Sigmoid colon (tissue), 7 donors: ENCODE measurements around the gene ALKBH7. TPM values are rescaled to one million over a fixed set of nuclear protein-coding genes. Genes with fewer than 3 reads are reported as not detected.

Experiments used
- DNase-seq: peaks from one replicate; pipeline ENCODE4 v3.0.0-alpha.2; 2019
- H3K27ac ChIP-seq, 4 donors: fragments of 200-600 bp; sonication (generic); one replicate each; pipeline ENCODE4 v1.5.1; 2016 to 2019; ENCODE audit warnings: mild to moderate bottlenecking in 1 of 4
- H3K27me3 ChIP-seq, 3 donors: fragments of 200-600 bp; sonication (generic); one replicate each; pipeline ENCODE4 v1.5.1; 2019; ENCODE audit warnings: mild to moderate bottlenecking in 1 of 3
- H3K36me3 ChIP-seq, 4 donors: fragments of 200-600 bp; sonication (generic); one replicate each; pipeline ENCODE4 v1.5.1; 2016 to 2019
- H3K4me1 ChIP-seq, 4 donors: fragments of 200-600 bp; sonication (generic); one replicate each; pipeline ENCODE4 v1.5.1; 2017 to 2019
- H3K4me3 ChIP-seq, 4 donors: fragments of 200-600 bp; sonication (generic); one replicate each; pipeline ENCODE4 v1.5.1; 2017 to 2019; ENCODE audit warnings: mild to moderate bottlenecking in 2 of 4, moderate library complexity in 1 of 4
- H3K9me3 ChIP-seq, 4 donors: fragments of 200-600 bp in 3 of 4; sonication (generic) in 3 of 4; one replicate each; pipeline versions ENCODE4 v1.5.1 to v1.6.1; 2013 to 2019
- EP300 ChIP-seq, 4 donors: sonication (generic); formaldehyde crosslinking; IDR thresholded peaks; one replicate each; pipeline ENCODE4 v1.6.1; 2017; ENCODE audit warnings: antibody characterized with exemption in 4 of 4
- POLR2A ChIP-seq, 2 donors: fragments of 450-650 bp; IDR thresholded peaks; one replicate each; pipeline ENCODE4 v1.6.1; 2016; ENCODE audit warnings: antibody characterized with exemption in 2 of 2, mild to moderate bottlenecking in 2 of 2, moderate library complexity in 2 of 2
- POLR2AphosphoS5 ChIP-seq, 4 donors: sonication (generic); formaldehyde crosslinking; IDR thresholded peaks; one replicate each; pipeline ENCODE4 v1.6.1; 2017; ENCODE audit warnings: antibody characterized with exemption in 4 of 4
- WGBS, 2 donors: extraction: QIAGEN DNeasy Blood & Tissue Kit; methylation state at CpG; one replicate each; pipeline ENCODE4 v1.1.7; 2013; 5-methylcytosine and 5-hydroxymethylcytosine counted together
- intact Hi-C: fragments of 100-400 bp; cut with DNase I; formaldehyde crosslinking; loops from one replicate; pipeline ENCODE4 v1.15.1; 2023
- polyA plus RNA-seq, 3 donors: library from polyadenylated mRNA; stranded (reverse); fragments of 200-250 nt; gene quantifications; one replicate each; pipeline ENCODE4 v1.2.3, GENCODE V29; 2013
- total RNA-seq, 4 donors: library from RNA; depleted of rRNA; stranded (reverse); fragments of >200 nt; gene quantifications; one replicate each; pipeline ENCODE4 v1.1.0, GENCODE V29; 2016
- TF ChIP-seq, protein P1 (sequence below), 4 experiments: fragments of 450-650 bp in 3 of 4; fragments of 200-600 bp in 1 of 4; IDR thresholded peaks; one replicate each; pipeline ENCODE4 v1.5.1; 2016 to 2019; ENCODE audit warnings: antibody characterized with exemption in 4 of 4, mild to moderate bottlenecking in 3 of 4, moderate library complexity in 2 of 4
- donor health status: healthy with polysubstance abuse.
- donor health status: Bipolar disorder and iron deficiency.
- donor health status: healthy.

The ALKBH7 gene
- total and polyA plus RNA-seq, 7 donors: 65.8 to 183 (median 82.8) TPM

DNA sequence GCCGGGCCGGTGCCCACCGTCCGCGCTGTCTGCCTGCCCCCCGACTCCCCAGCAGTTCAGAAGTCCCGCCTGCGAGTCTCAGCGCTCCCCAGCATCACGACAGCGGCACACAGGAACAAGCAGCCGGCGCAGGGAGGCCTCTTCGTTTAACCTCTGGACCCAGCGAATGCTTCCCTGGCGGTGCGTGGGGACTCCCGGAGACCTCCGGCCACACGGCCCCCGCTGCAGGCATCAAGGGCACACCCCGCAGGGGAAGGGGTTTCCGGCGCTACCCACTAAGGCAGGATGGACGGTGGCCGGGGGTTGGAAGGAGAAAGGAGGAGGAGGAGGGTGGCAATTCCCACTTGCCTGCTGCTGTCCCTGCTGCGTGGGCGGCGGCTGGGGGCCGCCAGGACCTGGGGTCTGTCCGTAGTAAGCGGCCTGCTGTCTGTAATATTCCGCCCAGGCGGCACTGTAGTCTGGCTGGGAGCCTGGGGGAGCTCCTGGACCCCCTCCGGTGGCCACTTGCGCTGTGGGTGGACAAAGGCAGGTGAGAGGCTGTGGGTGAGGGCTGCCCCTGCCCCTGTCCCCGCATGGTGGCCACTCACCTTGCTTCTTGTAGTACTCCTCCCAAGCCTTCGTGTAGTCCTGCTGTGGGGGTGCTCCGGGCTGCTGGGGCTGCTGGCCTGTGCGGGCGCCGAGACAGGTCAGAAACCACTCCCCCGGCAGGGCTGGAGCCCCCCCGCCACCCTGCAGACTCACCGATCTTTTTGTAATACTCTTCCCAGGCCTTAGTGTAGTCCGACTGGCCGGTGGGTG, 42.4 kb downstream of the ALKBH7 start:
- no peaks in the 10 kb centered on the region for H3K27me3 ChIP-seq
- TF ChIP-seq POLR2AphosphoS5 (IDR thresholded peaks at IDR 0.05) (no peak), POLR2A (IDR thresholded peaks at IDR 0.05) (no peak), EP300 (IDR thresholded peaks at IDR 0.05) (no peak)
- TF ChIP-seq, protein P1, sequence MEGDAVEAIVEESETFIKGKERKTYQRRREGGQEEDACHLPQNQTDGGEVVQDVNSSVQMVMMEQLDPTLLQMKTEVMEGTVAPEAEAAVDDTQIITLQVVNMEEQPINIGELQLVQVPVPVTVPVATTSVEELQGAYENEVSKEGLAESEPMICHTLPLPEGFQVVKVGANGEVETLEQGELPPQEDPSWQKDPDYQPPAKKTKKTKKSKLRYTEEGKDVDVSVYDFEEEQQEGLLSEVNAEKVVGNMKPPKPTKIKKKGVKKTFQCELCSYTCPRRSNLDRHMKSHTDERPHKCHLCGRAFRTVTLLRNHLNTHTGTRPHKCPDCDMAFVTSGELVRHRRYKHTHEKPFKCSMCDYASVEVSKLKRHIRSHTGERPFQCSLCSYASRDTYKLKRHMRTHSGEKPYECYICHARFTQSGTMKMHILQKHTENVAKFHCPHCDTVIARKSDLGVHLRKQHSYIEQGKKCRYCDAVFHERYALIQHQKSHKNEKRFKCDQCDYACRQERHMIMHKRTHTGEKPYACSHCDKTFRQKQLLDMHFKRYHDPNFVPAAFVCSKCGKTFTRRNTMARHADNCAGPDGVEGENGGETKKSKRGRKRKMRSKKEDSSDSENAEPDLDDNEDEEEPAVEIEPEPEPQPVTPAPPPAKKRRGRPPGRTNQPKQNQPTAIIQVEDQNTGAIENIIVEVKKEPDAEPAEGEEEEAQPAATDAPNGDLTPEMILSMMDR (IDR thresholded peaks at IDR 0.05): no peak
- H3K27ac ChIP-seq: no peak overlapping the region
- no peak for DNase-seq
- intact Hi-C loops: no loop called here
- 93 to 95% methylated on average over 47 of the region's 47 CpGs for WGBS, 2 donors
- no peak overlapping the region for H3K4me3 ChIP-seq
- H3K36me3 ChIP-seq: peaks cover 54 to 62% (median 61%) of the 10 kb centered on the region in 4 donors
- peaks cover 0 to 15% (median 9%) of the 10 kb centered on the region in 4 donors for H3K4me1 ChIP-seq
- H3K9me3 ChIP-seq: no peaks in the 10 kb centered on the region

DNA sequence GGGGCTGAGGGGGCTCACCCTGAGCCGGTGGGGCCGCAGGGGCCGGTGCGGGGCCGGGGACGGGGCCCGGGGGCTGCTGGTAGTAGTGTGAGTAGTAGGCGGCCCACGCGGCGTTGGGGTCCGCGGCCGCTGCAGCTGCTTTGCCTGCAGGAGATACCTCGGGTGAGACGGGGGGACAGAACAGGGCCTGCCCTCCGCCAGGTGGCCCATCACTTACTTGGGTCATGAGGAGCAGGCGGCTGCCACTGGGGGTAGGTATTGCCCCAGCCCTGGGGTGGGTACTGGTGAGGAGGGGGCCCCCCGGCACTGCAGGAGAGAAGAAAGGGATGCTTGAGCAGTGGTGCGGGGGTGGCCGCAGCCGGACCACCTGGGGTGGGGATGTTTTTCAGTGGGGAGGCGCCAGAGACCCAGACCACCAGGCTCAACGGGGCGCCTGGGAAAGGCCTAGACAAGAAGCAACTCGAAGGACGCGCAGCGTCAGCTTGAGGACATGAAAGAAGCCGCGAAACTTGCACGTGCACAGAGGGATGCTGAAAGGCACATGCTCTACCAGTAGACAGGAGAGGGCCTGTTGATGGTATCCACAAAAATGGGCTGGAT, 43.1 kb downstream of the ALKBH7 start:
- no peak for TF ChIP-seq POLR2AphosphoS5 (IDR thresholded peaks at IDR 0.05)
- TF ChIP-seq, protein P1 (IDR thresholded peaks at IDR 0.05): no peak
- 95 to 96% methylated on average over 32 of the region's 32 CpGs for WGBS, 2 donors
- Histone ChIP-seq H3K9me3 (no peaks in the 10 kb centered on the region), H3K27me3 (no peaks in the 10 kb centered on the region), H3K27ac (no peak overlapping the region), H3K4me3 (no peak overlapping the region), H3K36me3 (peaks cover 55 to 69% (median 67%) of the 10 kb centered on the region in 4 donors), H3K4me1 (peaks cover 0 to 15% (median 9%) of the 10 kb centered on the region in 4 donors)
- DNase-seq: peak; percentile 66
- intact Hi-C loops: no loop called here

DNA sequence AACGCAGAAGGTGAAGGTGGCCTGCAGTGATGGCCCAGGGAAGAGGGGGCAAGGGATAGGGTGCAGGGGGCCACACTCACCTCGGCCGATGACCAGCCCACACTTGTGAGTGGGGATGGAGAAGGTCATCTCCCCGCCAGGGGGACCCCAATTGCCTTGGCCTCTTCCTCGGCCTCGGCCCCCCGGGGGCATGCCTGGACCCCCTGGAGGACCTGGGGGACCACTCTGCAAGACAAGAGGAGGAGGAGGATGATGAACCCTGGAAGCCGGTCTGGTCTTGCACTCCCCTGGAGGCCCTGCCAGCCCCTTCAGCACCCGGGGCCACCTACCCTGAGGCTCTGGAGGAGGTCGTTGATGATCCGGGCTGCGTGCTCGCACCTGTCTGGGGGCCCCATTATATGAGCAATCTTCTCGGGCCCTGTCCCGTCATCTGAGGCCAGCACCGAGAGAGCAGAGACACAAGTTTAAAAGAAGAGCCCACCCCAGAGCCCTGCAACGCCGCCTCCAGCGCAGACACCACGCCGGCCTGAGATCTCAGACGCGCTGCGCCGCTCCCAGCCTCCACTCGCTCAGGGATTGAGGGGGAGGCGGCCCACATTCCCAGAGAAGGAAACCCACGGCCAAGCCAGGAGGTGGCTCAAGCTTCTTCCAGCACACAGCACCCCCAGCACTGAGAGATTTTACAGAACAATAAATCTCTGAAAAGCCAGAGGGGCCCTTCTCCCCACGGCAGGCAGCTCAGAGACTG, 44.2 kb downstream of the ALKBH7 start:
- H3K4me1 ChIP-seq: peaks cover 0 to 22% (median 18%) of the 10 kb centered on the region in 4 donors
- H3K27me3 ChIP-seq: no peaks in the 10 kb centered on the region
- H3K36me3 ChIP-seq: peaks cover 55 to 80% (median 70%) of the 10 kb centered on the region in 4 donors
- WGBS, 2 donors: 95% methylated on average over 29 of the region's 29 CpGs
- intact Hi-C loops: no loop called here
- H3K4me3 ChIP-seq: no peak overlapping the region
- H3K9me3 ChIP-seq: no peaks in the 10 kb centered on the region
- DNase-seq: no peak
- no peak overlapping the region for H3K27ac ChIP-seq
- TF ChIP-seq POLR2A (IDR thresholded peaks at IDR 0.05) (no peak), POLR2AphosphoS5 (IDR thresholded peaks at IDR 0.05) (no peak), EP300 (IDR thresholded peaks at IDR 0.05) (no peak)
- TF ChIP-seq, protein P1 (IDR thresholded peaks at IDR 0.05): no peak

DNA sequence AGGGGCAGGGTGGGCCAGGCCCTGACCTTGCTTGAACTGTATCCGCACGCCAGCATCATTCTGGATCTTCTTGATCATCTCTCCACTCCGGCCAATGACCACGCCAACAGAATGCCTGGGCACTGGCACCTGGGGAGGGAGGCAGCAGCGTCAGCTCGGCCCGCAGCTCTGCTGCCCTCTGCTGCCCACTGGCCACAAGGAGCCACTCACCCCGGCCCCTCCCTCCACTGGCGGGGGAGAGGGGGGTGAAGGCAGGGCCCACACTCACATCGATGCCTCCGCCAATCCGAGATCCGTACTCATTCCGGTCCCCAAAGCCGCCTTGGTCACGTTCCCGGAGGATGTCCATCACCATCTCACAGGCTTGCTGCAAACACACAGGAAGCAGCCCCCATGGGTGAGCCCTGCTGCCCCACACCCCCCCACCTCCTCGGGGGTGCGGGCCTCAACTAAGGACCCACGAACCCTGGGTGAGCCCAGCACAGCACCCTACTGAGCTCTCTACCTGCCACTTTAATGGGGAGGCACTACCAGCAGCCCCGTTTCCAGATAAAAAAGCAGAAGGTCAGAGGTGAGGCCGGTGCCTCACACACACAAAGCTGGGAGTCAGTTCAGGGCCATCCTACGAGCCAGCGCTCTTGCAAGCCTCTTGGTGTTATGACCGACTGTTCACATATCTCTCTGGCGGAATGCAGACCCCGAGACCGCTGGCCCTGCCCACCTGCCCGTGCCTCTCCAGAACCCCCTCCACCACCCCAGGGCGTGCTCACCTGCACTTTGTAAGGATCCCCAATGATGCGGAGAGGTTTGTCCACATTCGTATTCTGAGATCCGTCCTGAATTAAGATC, 45.3 kb downstream of the ALKBH7 start:
- intact Hi-C loops: no loop called here
- Histone ChIP-seq H3K27me3 (no peaks in the 10 kb centered on the region), H3K9me3 (no peaks in the 10 kb centered on the region), H3K4me1 (peaks cover 0 to 33% (median 27%) of the 10 kb centered on the region in 4 donors), H3K27ac (no peak overlapping the region), H3K4me3 (no peak overlapping the region), H3K36me3 (peaks cover 55 to 82% (median 70%) of the 10 kb centered on the region in 4 donors)
- TF ChIP-seq POLR2A (IDR thresholded peaks at IDR 0.05): no peak
- TF ChIP-seq, protein P1 (IDR thresholded peaks at IDR 0.05): peak in 1 of 4 experiments; percentile 33
- DNase-seq: peak; percentile 68
- WGBS, 2 donors: 79 to 85% methylated on average over 33 of the region's 33 CpGs
